HT-29 (cell line): ENCODE measurements around the gene AVPR2. TPM values are rescaled to one million over a fixed set of nuclear protein-coding genes. Genes with fewer than 3 reads are reported as not detected.

Experiments
- DNase-seq: peaks from one replicate; pipeline ENCODE4 v3.0.0-alpha.2; 2015; ENCODE audit warnings: low spot score
- total RNA-seq: library from RNA; depleted of rRNA; stranded (reverse); fragments of >200 nt; shearing (Covaris generic); gene quantifications from 2 replicates; pipeline ENCODE4 v1.2.3, GENCODE V29; 2014

AVPR2 gene
- total RNA-seq, 1 experiment from 2014 or later, result not detected

GRCh38 chrX:153885968-153886903 lies 18.2 kb upstream of the AVPR2 start, which contains the start of gene L1CAM:
L1CAM (minus strand) TSS chrX:153886173; CDS start chrX:153875836, 10,337 bp downstream.
- no peak for DNase-seq

GRCh38 chrX:153886915-153887314 lies 17.6 kb upstream of the AVPR2 start:
- no peak for DNase-seq

DNA sequence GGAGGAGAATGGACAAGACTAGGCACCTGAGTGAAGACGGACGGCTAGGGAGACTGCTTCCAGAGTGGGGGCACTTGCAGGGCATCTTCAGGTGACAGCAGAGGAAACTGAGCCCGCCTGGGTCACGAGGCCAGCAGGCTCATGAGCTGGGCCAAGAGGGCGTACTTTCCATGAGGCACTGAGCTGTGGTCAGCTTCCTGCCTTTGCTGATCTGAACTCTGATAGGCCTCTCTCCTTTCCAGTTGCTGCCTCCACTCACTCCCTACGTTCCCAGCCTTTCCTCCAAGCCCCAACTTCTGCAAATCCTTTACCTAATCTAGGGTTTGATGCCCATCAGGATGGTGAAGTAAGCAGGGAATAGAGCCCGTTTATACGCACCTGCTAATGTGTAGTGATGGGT lies 17.1 kb upstream of the AVPR2 start:
- DNase-seq, result no peak

DNA sequence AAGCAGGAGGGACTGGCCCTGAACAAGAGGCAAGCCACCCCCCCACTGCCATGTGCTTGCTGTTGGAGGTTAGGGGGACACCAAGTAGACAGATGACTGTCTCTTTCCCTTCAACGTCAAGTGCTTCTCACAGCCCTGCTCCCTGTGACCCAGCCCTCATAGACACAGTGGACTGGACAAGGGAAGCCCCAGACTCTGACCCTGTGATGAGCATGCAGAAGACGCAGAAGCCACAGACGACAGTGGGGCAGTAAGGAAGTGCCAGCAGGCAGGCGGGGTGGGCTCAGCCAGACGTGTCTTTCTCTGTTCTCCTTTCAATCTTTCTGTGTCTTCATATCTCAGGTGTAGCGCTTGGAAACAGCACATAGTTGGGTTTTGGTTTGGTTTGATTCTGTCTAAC lies 16.1 kb upstream of the AVPR2 start:
- no peak for DNase-seq

DNA sequence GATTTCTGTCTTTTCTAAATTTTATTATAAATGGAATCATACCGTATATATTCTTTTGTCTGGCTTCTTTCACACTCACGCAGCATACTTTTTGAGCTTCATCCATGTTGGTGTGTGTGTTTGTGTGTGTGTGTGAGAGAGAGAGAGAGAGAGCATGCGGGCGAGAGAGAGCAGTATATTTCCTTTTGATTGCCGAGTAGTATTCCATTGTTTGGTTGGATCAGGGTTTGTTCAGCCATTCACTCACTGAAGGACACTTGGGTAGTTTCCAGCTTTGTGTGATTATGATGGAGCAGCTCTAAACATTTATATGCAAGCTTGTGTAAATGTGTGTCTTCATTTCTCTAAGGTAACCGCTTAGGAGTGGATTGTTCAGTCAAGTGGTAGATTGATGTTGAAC lies 15.3 kb upstream of the AVPR2 start:
- no peak for DNase-seq

GRCh38 chrX:153897899-153898298 lies 6.6 kb upstream of the AVPR2 start:
- DNase-seq, result no peak

- no peak for DNase-seq
Measured at GRCh38 chrX:153900831-153901752, 3.4 kb upstream of the AVPR2 start.

DNA sequence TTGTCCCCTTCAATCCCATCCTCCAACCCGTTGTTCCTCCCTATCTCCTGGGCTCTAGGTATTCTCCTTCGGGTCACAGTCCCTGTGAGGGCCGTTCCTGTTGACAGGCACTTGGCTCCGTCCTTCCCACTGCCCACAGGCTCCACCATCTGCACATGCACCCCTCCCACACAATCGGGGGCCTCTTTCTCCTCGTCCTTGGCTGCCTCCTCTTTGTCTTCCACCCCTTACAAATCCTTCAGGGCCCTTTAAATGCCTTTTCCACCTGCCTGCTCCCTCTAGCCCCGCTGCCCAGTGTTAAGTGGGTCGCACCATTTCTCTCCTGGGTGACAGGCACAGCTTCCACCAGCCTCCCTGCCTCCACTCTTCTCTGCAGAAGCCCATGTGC lies 2.7 kb upstream of the AVPR2 start:
- DNase-seq, result no peak

DNA sequence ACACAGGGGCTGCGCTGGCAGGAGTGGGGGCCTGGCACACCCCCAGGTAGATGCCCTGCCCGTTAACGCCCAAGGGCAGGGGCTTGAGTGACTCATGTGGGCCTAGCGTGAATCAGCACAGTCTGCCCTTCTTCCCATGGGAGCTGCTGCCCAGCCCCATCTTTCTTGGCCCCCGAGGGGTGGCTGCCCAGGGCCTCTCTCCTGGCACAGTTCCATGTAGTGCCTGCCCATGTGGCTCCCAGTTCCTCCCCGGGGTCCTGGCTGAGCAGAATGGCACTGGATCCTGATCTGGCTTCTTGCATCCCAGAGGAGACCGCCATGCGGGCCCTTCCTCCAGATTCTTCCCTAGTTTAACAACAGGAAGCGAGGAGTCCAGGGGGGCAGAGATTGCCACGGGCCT lies 2.1 kb upstream of the AVPR2 start:
- DNase-seq, result no peak

DNA sequence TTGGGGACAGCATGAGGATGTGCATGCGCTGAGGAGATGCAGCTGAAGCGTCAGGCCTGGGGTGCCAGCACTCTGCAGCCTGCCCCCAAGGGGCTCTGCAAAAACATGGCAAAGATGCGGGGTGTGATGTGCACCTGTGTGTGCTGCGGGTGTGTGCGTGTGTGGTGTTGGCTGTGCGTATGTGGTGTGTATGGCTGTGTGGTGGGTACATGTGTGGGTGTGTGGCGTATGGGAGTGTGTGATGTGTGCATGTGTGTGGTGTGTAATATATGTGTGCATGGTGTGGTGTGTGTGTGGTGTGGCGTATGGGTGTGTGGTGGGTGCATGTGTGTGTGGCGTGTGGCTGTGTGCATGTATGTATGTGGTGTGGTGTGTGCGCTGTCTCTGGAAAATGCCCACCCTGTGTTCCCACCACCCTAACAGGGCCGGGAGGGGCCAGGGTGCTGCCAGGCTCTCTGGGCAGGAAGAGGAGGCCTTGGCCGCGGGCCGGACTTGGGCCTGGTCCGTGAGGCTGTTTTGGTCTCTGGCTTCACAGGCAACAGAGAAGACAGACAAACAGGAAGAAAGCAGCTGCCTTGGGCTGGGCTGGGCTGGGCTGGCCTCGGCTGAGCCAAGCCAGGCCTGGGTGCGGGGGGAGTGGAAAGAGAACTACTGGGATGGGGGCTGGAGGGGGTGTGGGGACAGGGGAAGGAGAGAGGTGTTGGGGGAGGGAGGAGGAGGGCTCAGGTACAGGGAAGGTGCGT lies 1.1 kb upstream of the AVPR2 start:
- DNase-seq, result no peak

GRCh38 chrX:153905481-153906095 lies 1.1 kb downstream of the AVPR2 start:
- DNase-seq, result no peak

GRCh38 chrX:153906126-153906917 lies 1.8 kb downstream of the AVPR2 start:
- DNase-seq, result no peak

DNA sequence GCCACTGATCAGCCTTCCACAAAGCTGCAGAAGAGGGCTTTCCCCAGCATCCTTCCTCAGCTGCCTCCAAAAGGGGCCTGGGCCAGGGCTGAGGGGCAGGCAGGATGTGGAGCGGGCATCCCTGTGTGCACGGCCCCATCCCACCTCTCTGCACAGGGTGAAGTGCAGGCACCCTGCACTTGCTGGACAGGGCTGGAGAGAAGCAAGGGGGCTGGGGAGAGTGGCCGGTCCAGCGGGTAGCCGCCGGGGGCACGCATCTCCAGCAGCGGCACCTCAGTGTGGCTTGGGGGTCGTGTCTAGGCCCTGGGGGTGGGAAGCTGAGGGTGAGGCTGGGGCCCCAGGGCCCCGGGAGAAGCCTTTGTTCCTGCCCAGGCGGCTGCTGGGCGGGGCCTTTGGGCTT lies 3.0 kb downstream of the AVPR2 start:
- no peak for DNase-seq

DNA sequence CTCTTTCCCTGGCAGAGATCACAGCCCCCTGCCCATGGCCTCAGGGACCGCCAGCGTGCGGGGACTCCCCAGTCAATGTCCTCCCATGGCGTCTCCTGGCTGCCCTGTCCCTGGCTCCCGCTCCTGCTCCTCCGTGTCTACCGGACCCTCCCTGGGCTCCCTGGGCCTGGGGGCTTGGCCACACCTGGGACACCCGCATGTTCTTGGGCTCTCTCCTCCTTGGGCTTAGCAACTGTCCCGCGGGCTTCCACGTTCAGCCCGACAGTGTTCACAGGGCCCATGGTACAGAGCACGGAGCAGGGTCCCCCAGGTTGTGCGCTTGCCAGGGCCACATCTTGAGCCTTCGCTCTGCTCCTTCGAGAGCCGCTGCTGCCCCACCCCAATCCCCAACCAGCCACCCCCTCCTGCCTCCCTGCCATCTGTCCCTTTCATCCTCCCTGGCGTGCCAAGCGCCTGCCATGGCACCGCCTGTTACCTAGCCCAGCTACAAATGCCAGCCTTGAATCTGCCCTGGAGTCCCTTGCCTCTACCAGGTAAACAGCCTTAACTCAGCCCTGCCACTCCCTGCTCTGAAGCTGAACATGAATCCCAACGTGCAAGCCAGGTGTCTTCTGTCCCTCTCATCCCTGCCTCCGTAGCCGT lies 3.9 kb downstream of the AVPR2 start:
- no peak for DNase-seq

GRCh38 chrX:153909024-153909979 lies 4.8 kb downstream of the AVPR2 start:
- DNase-seq, result peak; percentile 47

GRCh38 chrX:153909980-153910360 lies 5.5 kb downstream of the AVPR2 start:
- DNase-seq, result no peak

DNA sequence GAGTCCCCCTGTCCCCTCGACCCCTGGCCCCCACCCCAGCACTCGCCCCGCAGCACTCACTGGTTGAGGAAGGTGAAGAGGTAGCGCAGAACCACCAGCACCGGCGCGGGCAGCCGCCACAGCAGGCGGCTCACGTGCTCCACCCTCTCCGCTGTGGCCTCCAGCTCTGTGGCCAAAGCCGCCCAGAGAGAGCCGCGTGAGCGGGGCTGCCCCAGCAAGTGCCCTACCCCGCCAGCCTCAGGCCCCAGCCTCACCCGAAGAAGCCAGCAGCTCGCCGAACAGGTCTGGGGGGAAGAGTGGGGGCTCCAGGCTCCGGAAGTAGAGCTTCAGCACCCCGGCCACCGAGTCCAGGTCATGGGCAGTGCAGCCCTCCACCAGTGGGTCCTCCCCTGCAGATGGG lies 6.0 kb downstream of the AVPR2 start:
- no peak for DNase-seq

- no peak for DNase-seq
Measured at GRCh38 chrX:153911798-153912197, 7.3 kb downstream of the AVPR2 start.

DNA sequence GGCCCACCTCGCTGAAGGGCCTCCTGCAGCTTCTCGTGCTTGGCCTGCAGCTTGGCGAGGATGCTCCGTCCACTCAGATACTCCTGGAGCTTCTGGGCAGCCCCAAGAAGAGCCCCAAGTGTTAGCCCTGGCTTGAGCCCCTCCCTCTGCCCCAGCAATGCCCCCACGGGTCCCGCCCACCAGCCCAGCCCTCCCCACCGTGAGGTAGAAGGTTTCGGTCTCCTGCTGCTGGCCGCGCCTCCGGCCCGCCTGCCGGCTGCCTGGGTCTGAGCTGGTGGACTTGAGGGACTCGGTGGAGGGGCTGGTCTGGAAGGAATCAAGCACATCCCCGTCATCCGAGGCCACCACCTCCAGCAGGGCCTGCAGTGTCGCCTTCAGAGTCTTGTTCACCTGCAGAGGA lies 8.7 kb downstream of the AVPR2 start:
- no peak for DNase-seq
